Panc1 (cell line): ENCODE results near the gene CDKAL1. TPM values are rescaled to one million over a fixed set of nuclear protein-coding genes. Genes with fewer than 3 reads are reported as not detected.

Source experiments
- ATAC-seq: fragments of 200-7000 bp; cut with Tn5 transposase; 2 replicates; pipeline ENCODE4 v1.9.1; 2020; ENCODE audit warnings: mild to moderate bottlenecking, moderate library complexity
- BruUV-seq: library from RNA; stranded (reverse); fragments of 400-500 nt; replicated peaks from 2 replicates; lab custom pipeline; 2021; lab: Mats Ljungman, UMichigan
- CTCF ChIA-PET: fragments of 300-600 bp; sonication (Branson Sonifier 250); formaldehyde crosslinking; loops from one replicate; lab custom pipeline; 2022; ENCODE audit warnings: antibody characterized with exemption; lab: Charles Lee
- POLR2A ChIA-PET: fragments of 300-600 bp; sonication (Branson Sonifier 250); formaldehyde crosslinking; loops from one replicate; lab custom pipeline; 2022; ENCODE audit warnings: antibody characterized with exemption; lab: Charles Lee
- DNase-seq: peaks from one replicate; pipeline ENCODE4 v3.0.0-alpha.2; 2010; ENCODE audit warnings: low read depth, low spot score
- H3K27ac ChIP-seq: 2 replicates; pipeline ENCODE4 v1.5.1; 2011; ENCODE audit warnings: mild to moderate bottlenecking, low read length, inconsistent platforms
- H3K27me3 ChIP-seq: fragments of 200-500 bp; sonication (Bioruptor generic); 2 replicates; pipeline ENCODE4 v1.6.0; 2014; ENCODE audit warnings: low read length, inconsistent platforms; ENCODE audit not compliant: control insufficient read depth, insufficient read depth
- H3K36me3 ChIP-seq: fragments of 200-500 bp; sonication (Bioruptor generic); 2 replicates; pipeline ENCODE4 v1.5.1; 2014; ENCODE audit warnings: inconsistent platforms, mild to moderate bottlenecking, low read length, moderate library complexity; ENCODE audit not compliant: control insufficient read depth, insufficient read depth
- H3K4me1 ChIP-seq: 2 replicates; pipeline ENCODE4 v1.5.1; 2011; ENCODE audit warnings: inconsistent platforms, mild to moderate bottlenecking, low read length, moderate library complexity; ENCODE audit not compliant: control insufficient read depth, insufficient read depth
- H3K4me3 ChIP-seq, 2 experiments: 2 replicates each; pipeline ENCODE4 v1.5.1; 2011 to 2012; ENCODE audit warnings: low read depth in 2 of 2, low read length in 2 of 2, mild to moderate bottlenecking in 2 of 2, inconsistent platforms in 1 of 2, moderate library complexity in 1 of 2
- H3K9me3 ChIP-seq: fragments of 200-500 bp; sonication (Bioruptor generic); 2 replicates; pipeline ENCODE4 v1.5.1; 2014; ENCODE audit warnings: low read depth, mild to moderate bottlenecking, inconsistent platforms, low read length, moderate library complexity; ENCODE audit not compliant: control insufficient read depth, insufficient read depth
- CTCF ChIP-seq: fragments of 450-650 bp; IDR thresholded peaks from 2 replicates; pipeline ENCODE4 v1.5.1; 2017; ENCODE audit warnings: mild to moderate bottlenecking
- POLR2AphosphoS5 ChIP-seq: IDR thresholded peaks from 2 replicates; pipeline ENCODE4 v1.6.1; 2012; ENCODE audit warnings: mild to moderate bottlenecking, low read depth, low read length, moderate library complexity
- REST ChIP-seq, 2 experiments: IDR thresholded peaks; 2 replicates each; pipeline ENCODE4 v1.6.1; 2011 to 2012; ENCODE audit warnings: low read depth in 2 of 2, control low read depth in 1 of 2, low read length in 1 of 2, mild to moderate bottlenecking in 1 of 2, moderate library complexity in 1 of 2; ENCODE audit not compliant: insufficient read depth in 1 of 2
- SIN3A ChIP-seq: IDR thresholded peaks from 2 replicates; pipeline ENCODE4 v1.6.1; 2012; ENCODE audit warnings: low read depth, mild to moderate bottlenecking, low read length, moderate library complexity, borderline replicate concordance; ENCODE audit not compliant: insufficient read depth
- TCF7L2 ChIP-seq: IDR thresholded peaks from 2 replicates; pipeline ENCODE4 v1.6.1; 2011; ENCODE audit warnings: mild to moderate bottlenecking, low read depth, low read length, inconsistent platforms
- in situ Hi-C: cut with HindIII; loops from 2 replicates; pipeline ENCODE4 v1.10.0; 2016; ENCODE audit warnings: low sequenced_read_pairs, low pct_unique_long_range_greater_than_20kb
- intact Hi-C: fragments of 100-400 bp; cut with micrococcal nuclease; formaldehyde crosslinking; loops from one replicate; pipeline ENCODE4 v1.10.0; 2022; ENCODE audit not compliant: unreplicated experiment
- total RNA-seq: library from RNA; stranded (reverse); gene quantifications from one replicate; pipeline ENCODE4 v1.2.1, GENCODE V29; 2021; ENCODE audit not compliant: unreplicated experiment

The CDKAL1 gene
- total RNA-seq, 1 experiment from 2014 or later: 14.5 TPM

GRCh38 chr6:20606831-20607230, 72.6 kb downstream of the CDKAL1 start:
- DNase-seq (no peak), ATAC-seq (no peak)
- TF ChIP-seq POLR2AphosphoS5 (no peak), REST (IDR thresholded peaks at IDR 0.05; ENCODE audit: insufficient read depth in 1 of 2, low read depth in 2 of 2, low read length in 1 of 2) (no peak), TCF7L2 (no peak), CTCF (no peak), SIN3A (no peak)
- in situ Hi-C loops: no loop called here
- ChIA-PET CTCF (no interaction called here), POLR2A (no interaction called here)
- Histone ChIP-seq H3K27ac (no peak overlapping the region), H3K4me1 (no peaks in the 10 kb centered on the region), H3K36me3 (no peaks in the 10 kb centered on the region; the same call in 1 of the 2 replicates), H3K9me3 (no peaks in the 10 kb centered on the region), H3K27me3 (no peaks in the 10 kb centered on the region), H3K4me3 (no peak overlapping the region)
- intact Hi-C loops: no loop called here
- BruUV-seq: no TSS peak

GRCh38 chr6:20608356-20608755, 74.1 kb downstream of the CDKAL1 start:
- Histone ChIP-seq H3K27ac (no peak overlapping the region), H3K4me1 (no peaks in the 10 kb centered on the region), H3K9me3 (no peaks in the 10 kb centered on the region), H3K4me3 (no peak overlapping the region), H3K27me3 (no peaks in the 10 kb centered on the region), H3K36me3 (no peaks in the 10 kb centered on the region; the same call in 1 of the 2 replicates)
- CTCF ChIA-PET: no interaction called here
- intact Hi-C loops (no loop called here), in situ Hi-C loops (no loop called here)
- TF ChIP-seq SIN3A (no peak), REST (IDR thresholded peaks at IDR 0.05; ENCODE audit: insufficient read depth in 1 of 2, low read depth in 2 of 2, low read length in 1 of 2) (no peak), CTCF (no peak), TCF7L2 (no peak)
- DNase-seq (no peak), ATAC-seq (no peak)
- POLR2A ChIA-PET: no interaction called here
- BruUV-seq: no TSS peak
